ENCODE results near the gene MAP3K4.

Gene MAP3K4

DNA sequence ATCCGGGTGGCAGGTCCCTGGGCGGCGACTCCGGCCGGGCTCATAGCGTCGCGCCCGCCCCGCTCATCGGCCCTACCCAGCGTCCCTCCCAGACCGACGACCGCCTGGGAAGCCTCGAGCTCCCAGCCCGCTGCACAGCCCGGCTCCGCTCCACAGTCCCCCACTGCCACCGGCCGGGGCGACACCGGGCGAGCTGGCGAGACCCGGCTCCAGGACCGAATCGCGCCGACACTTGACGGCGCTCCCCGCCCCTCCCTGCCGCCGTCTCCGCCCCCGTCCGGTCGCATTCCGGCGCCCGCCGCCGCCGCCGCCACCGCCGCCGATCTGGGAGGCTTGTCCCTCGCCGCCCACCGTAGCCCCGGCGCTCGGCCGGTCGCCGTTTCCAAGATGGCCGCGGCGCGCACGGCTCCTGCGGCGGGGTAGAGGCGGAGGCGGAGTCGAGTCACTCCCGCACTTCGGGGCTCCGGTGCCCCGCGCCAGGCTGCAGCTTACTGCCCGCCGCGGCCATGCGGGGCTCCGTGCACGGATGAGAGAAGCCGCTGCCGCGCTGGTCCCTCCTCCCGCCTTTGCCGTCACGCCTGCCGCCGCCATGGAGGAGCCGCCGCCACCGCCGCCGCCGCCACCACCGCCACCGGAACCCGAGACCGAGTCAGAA is at the start of gene MAP3K4:
TSS of gene MAP3K4 (plus strand) at position 364 of the 655 bp plus-strand sequence. CDS start at position 527, 163 bp downstream.
- DNase-seq (ENCODE audit: low read depth) = peak; percentile 73

- no peak for DNase-seq (ENCODE audit: low read depth)
Observed at GRCh38 chr6:160943997-160944396, 47.6 kb upstream of the MAP3K4 start.

GRCh38 chr6:160945516-160946177 is 45.9 kb upstream of the MAP3K4 start:
- no peak for DNase-seq (ENCODE audit: low read depth)

DNA sequence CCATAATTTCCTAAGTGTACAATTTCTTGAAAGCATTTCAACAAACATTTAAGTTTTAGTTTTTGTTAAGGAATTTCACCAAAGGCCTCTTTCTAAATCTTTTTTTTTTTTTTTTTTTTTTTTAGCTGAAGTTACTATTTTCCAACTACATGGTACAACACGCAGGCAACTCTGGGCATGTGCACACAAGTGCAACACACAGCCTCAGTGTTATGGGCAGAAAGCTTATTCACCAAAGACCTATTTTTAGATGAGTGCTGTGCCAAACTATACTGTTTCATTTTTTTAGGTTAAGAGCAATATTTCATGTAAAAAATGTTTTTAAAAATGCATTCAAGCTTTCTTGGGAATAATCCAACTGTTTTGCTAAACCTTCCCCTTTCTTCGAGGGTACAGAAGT is 42.0 kb upstream of the MAP3K4 start:
- no peak for DNase-seq (ENCODE audit: low read depth)

- no peak for DNase-seq (ENCODE audit: low read depth)
Observed at GRCh38 chr6:160950507-160950906, 41.1 kb upstream of the MAP3K4 start.

DNA sequence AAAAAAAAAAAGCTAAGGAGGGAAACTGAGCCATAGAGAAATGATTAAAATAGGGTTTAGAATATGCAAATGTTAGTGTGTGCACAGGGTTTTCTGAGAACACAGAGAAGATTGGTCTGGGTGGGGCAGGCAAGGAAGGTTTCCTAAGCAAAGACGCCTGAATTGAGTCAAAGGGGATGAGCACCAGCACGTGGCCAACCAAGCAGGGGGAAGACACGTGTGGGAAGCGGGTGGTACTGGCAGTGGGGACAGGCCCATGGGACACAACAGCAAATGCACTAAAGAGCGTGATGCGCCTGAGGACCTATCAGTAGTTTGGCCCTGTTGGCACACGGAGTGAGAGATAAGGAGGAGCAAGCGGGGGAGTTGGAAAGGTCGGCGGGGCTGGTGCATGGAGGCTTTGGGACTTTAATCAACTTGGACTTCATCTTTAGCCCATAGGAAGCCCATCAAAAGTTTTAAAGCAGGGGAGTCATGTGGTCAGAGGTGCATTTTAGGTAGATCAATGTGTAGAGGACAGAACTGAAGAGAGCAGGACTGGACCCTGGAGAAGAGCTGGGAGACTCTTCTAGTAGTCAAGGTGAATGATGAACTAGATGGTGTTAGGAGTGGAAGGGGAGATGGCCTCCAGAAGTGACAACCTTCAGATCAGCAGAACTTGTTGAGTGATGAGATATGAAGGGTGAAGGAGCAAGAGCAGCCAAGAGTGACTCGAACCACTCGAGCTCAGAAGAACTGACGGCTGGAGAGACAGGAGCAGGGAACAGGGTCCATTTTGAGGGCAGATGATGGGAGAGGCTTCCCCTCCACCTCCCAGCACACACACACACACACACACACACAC is 40.2 kb upstream of the MAP3K4 start:
- DNase-seq (ENCODE audit: low read depth) = no peak

DNA sequence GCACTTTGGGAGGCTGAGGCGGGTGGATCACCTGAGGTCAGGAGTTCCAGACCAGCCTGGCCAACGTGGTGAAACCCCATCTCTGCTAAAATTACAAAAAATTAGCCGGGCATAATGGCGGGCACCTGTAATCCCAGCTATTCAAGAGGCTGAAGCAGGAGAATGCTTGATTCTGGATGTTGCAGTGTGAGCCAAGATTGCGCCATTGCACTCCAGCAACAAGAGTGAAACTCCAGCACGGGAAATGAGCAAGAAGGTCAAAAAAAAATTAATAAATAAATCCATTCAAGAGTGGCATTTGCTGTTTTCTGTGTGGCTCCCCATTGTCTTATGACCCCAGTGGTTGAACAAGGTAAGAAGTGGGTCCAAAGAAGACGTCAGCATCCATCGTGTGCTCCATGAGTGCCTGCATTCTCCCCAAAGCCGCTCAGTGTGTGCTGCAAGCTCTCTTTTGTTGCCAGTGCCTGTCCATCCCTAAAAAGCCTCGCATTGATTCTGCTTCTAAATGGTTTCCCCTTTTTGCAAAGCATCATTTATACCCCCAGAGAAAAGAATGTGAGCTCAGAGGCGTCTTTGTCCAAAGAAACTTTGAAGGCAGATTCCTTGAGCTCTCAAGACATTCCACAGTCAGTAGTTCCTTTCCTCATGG is 38.8 kb upstream of the MAP3K4 start:
- DNase-seq (ENCODE audit: low read depth) = no peak

GRCh38 chr6:160955508-160956295 is 35.9 kb upstream of the MAP3K4 start:
- DNase-seq (ENCODE audit: low read depth) = no peak

DNA sequence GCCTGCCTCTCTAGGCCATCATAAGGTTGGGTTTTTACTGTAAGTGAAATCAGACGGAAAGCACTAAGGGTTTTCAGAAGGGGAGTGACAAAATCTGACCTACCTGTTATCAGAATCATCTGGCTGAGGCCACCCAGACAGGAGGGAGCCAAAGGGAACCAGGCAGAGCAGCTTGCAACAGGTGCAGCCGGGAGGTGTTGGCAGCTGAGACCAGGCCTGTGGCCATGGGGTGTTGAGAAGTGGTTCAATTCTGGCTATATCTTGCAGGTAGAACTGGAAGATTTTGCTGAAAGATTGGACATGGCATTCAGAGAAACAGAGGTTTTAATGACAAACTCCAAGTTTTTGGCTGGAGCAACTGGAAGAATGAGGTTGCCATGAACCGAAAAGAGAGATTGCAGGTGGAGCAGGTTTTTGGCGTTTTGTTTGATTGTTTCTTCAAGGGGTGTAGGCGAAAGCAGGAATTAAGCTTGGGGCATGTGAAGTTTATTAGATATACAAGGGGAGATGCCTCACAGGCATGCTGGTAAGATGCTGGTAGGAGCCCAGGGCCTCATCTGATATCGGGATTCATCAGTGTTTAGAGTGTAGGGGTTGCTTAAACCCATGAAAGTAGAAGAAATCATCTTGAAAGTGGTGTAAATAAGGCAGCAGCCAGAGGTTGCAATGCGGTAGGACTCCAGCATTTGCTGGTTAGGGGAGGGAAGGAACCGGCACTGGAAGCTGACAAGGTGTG is 35.1 kb upstream of the MAP3K4 start:
- DNase-seq (ENCODE audit: low read depth) = no peak

- no peak for DNase-seq (ENCODE audit: low read depth)
Observed at GRCh38 chr6:160959726-160960435, 31.7 kb upstream of the MAP3K4 start.

DNA sequence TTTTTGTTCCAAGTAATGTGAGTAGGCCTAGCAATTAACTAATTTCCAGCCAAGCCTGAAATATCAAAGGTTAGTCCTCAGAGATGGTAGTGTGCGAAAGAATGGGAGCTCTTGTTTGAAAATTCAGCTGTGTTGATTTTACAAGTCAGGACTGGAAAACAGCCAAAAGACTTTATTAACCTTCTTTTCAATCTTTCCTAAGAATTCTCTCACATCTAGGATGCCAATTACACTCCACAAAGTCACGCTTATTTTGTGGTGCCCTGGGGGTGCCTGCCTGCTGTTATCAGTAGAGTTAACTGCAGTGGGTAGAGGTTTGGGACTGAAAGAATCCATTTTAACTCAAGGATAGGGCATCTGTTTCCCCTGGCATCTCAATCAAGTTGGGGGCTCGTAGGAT is 30.7 kb upstream of the MAP3K4 start:
- DNase-seq (ENCODE audit: low read depth) = no peak

DNA sequence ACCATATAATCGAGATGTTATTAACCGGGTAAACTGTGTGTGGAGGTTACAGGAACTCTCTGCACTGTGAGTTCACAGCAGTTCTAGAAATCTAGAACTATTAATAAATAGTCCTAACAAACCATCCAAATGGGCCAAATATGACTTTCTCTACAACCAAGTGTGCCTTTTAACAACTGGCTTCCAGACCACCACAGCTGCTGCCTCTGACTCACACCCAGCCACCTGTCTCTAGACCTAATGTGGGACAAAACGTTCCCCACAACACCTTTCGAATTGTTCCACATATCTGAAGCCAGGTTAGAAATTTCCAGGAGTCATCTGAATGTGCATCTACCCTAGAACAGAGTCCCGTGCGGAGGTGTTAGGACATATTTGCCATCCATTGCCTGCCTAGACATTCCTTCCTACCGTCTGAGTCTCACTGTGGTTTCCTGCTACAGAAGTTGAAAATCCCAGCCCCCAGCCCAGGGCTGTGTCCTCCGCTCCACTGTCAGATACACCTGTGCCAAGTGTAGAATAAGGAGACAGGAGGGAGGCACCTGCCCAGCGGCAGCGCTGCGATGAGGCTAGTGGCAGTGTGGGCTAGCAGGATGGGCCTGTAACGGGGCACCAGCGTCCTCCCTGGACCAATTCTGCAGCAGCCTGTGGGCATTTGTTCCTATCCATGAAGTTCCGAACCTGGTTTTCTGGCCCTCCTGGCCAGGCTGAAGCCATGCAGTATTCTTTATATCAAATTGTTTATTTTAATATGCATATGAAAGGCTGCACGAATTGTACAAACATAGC is 28.5 kb upstream of the MAP3K4 start:
- no peak for DNase-seq (ENCODE audit: low read depth)

- DNase-seq (ENCODE audit: low read depth) = no peak
Observed at GRCh38 chr6:160963651-160964050, 27.9 kb upstream of the MAP3K4 start.

DNA sequence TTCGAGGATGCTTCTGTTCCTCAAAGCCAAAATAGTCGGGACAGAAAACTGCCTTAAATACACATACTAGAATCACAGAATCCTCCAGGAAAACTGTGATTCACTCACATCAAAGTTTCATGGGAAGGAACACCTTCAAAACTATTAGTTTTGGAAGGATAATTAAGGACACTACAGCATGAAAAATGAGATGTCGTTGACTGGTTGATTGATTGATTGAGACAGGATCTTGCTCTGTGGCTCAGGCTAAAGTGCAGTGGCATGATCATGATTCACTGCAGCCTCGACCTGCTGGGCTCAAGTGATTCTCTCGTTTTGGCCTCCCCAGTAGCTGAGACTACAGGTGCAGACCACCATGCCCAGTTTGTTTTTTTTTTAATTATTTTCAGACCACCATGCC is 25.7 kb upstream of the MAP3K4 start:
- DNase-seq (ENCODE audit: low read depth) = no peak

GRCh38 chr6:160966493-160967229 is 24.9 kb upstream of the MAP3K4 start:
- DNase-seq (ENCODE audit: low read depth) = no peak

DNA sequence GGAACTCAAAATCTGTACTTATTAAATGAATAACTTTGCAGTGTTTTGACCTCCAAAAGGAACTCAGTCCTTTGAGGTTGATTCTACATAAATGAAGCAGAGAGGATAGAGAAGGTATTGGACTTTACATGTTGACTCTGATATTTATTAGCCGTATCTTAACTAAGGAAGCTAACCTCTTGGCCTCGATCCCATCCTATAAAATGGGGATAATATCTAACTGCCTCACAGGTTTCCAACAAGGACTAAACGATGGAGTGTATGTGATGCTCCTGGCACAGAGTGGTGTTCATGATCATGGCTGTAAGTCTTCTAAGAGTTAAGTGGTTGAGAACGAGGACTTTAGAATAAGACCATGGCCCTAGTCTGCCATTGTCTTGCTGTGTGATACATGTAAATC is 24.2 kb upstream of the MAP3K4 start:
- DNase-seq (ENCODE audit: low read depth) = no peak

GRCh38 chr6:160967833-160968232 is 23.7 kb upstream of the MAP3K4 start:
- no peak for DNase-seq (ENCODE audit: low read depth)

DNA sequence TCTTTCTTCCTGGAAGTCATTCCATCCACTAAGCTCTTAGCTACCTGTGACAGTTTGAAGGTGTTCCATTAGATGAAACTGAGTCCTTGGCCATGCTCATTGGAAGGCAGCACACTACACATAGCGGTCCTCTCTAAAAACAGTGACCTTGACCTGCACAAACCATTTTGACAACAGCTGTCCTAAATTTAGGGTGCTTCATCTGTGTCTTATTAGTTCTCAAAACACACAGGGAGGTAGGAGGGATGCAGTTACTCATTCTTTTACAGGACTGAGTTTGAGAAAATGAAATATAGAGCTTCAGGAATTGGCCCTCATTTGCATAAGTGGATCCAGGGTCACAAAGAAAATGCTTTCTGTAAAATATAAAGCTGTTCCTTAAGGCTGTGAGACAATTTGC is 20.4 kb upstream of the MAP3K4 start:
- no peak for DNase-seq (ENCODE audit: low read depth)

GRCh38 chr6:160972111-160972510 is 19.5 kb upstream of the MAP3K4 start:
- no peak for DNase-seq (ENCODE audit: low read depth)

Measured in activated T-cell treated with anti-CD3 and anti-CD28 coated beads for 1 hour (primary cell).